ENCODE results near the gene DNAH3. TPM values are rescaled to one million over a fixed set of nuclear protein-coding genes. Genes with fewer than 3 reads are reported as not detected.
A peak's percentile ranks its signal among the peaks of the same experiment; 100 is the strongest.

DNAH3 gene
- total RNA-seq, 4 donors from 2014 or later = under 0.01 to 2.1 (median 0.93) TPM

- Histone ChIP-seq H3K36me3 (no peaks in the 10 kb centered on the region), H3K9me3 (no peaks in the 10 kb centered on the region), H3K4me3 (peak overlapping the region; percentile 71 to 98), H3K4me1 (peaks cover 0 to 16% of the 10 kb centered on the region in 2 donors), H3K27me3 (no peaks in the 10 kb centered on the region), H3K27ac (peak overlapping the region; percentile 96 to 100)
- DNase-seq = no peak
- TF ChIP-seq CTCF (IDR thresholded peaks at IDR 0.05) = no peak
- no peak for TF ChIP-seq POLR2A (IDR thresholded peaks at IDR 0.05)
- intact Hi-C loops (cut with DNase I; ENCODE audit: low total_unique reads) = no loop called here
Measured at GRCh38 chr16:20899071-20899470, 251.6 kb downstream of the DNAH3 start.

- intact Hi-C loops (cut with DNase I; ENCODE audit: low total_unique reads) = no loop called here
- Histone ChIP-seq H3K27me3 (no peaks in the 10 kb centered on the region), H3K4me1 (peaks cover 0 to 11% of the 10 kb centered on the region in 2 donors), H3K4me3 (peak overlapping the region in 1 of 2 donors; percentile 1), H3K27ac (peak overlapping the region in 1 of 2 donors; percentile 100), H3K9me3 (no peaks in the 10 kb centered on the region), H3K36me3 (no peaks in the 10 kb centered on the region)
- no peak for TF ChIP-seq POLR2A (IDR thresholded peaks at IDR 0.05)
- TF ChIP-seq CTCF (IDR thresholded peaks at IDR 0.05) = no peak
- no peak for DNase-seq
Measured at GRCh38 chr16:20897922-20898321, 252.7 kb downstream of the DNAH3 start.

GRCh38 chr16:20897253-20897897 is 253.3 kb downstream of the DNAH3 start:
- Histone ChIP-seq H3K9me3 (no peaks in the 10 kb centered on the region), H3K4me3 (no peak overlapping the region), H3K27me3 (no peaks in the 10 kb centered on the region), H3K27ac (peak overlapping the region in 1 of 2 donors; percentile 100), H3K4me1 (peaks cover 0 to 6% of the 10 kb centered on the region in 2 donors), H3K36me3 (no peaks in the 10 kb centered on the region)
- no peak for TF ChIP-seq CTCF (IDR thresholded peaks at IDR 0.05)
- intact Hi-C loops (cut with DNase I; ENCODE audit: low total_unique reads) = no loop called here
- no peak for DNase-seq

- no peak overlapping the region for H3K4me3 ChIP-seq
- H3K9me3 ChIP-seq = no peaks in the 10 kb centered on the region
- no peak overlapping the region for H3K27ac ChIP-seq
- DNase-seq = no peak
- peaks cover 0 to 5% of the 10 kb centered on the region in 2 donors for H3K4me1 ChIP-seq
- no peaks in the 10 kb centered on the region for H3K27me3 ChIP-seq
- TF ChIP-seq CTCF (IDR thresholded peaks at IDR 0.05) (no peak), POLR2A (IDR thresholded peaks at IDR 0.05) (no peak)
- H3K36me3 ChIP-seq = no peaks in the 10 kb centered on the region
- intact Hi-C loops (cut with DNase I; ENCODE audit: low total_unique reads) = no loop called here
Measured at GRCh38 chr16:20894388-20894787, 256.3 kb downstream of the DNAH3 start.

- intact Hi-C loops (cut with DNase I; ENCODE audit: low total_unique reads) = no loop called here
- Histone ChIP-seq H3K9me3 (no peaks in the 10 kb centered on the region), H3K4me3 (no peak overlapping the region), H3K27ac (no peak overlapping the region), H3K27me3 (no peaks in the 10 kb centered on the region), H3K36me3 (no peaks in the 10 kb centered on the region), H3K4me1 (peaks cover 0 to 6% of the 10 kb centered on the region in 2 donors)
- DNase-seq = no peak
- TF ChIP-seq CTCF (IDR thresholded peaks at IDR 0.05) (no peak), POLR2A (IDR thresholded peaks at IDR 0.05) (no peak)
Measured at GRCh38 chr16:20889625-20890275, 260.9 kb downstream of the DNAH3 start.
